NB4 (cell line): ENCODE measurements around the gene TSEN2.

Experiments
- DNase-seq: peaks from one replicate; pipeline ENCODE4 v3.0.0; 2010; ENCODE audit warnings: low read depth
- H3K4me3 ChIP-seq: one replicate; pipeline ENCODE4 v1.5.1; 2011; ENCODE audit warnings: mild to moderate bottlenecking, low read depth, low read length, moderate library complexity
- MYC ChIP-seq: IDR thresholded peaks from 2 replicates; pipeline ENCODE4 v1.6.1; 2011; ENCODE audit warnings: low read depth, low read length
- POLR2A ChIP-seq: IDR thresholded peaks from 2 replicates; pipeline ENCODE4 v1.6.1; 2011; ENCODE audit warnings: mild to moderate bottlenecking; ENCODE audit not compliant: insufficient read length; ENCODE audit errors: extremely low read depth
- TF ChIP-seq, protein P1 (sequence below): IDR thresholded peaks from one replicate; pipeline ENCODE4 v1.5.1; 2012; ENCODE audit warnings: low read depth, low read length
- TF ChIP-seq, protein P2 (sequence below): IDR thresholded peaks from 2 replicates; pipeline ENCODE4 v1.6.1; 2011; ENCODE audit warnings: low read depth, low read length

TSEN2 gene

DNA sequence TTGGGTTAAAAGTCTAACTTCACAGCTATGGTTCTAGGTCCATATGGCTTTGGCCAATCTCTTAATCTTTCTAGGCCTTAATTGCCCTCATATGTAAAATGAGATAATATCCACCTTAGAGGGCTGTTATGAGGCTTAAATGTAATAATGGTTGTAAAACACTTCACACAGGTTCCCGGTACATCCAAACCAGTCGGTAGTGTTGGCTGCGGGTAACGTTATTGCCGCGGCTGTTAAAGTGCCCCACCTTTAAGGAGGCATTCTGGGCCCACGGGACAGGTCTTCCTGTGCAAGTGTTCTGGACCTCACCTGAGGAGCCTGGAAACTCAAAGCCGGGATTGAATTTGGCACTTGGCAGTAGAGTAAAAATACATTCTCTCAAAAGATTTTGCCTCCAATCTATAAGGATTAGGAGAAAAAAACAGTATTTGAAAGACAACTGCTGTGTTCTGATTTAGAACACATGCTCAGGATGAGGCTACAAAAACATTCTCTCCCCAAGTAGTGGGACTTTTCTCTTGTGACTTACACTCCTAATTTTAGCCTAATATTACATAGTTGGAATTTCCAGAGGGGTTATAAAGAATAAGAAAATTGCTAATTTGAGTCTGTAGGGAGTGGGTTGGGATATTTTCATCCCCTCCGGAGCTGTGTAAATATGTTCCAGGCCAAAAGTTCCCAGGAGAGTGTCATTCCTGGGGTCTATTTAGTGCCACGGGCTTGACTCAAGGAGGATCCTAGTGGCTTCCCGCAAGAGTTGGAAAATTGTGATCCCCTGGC lies 44.9 kb upstream of the TSEN2 start:
- no peak for TF ChIP-seq POLR2A
- TF ChIP-seq, protein P1, sequence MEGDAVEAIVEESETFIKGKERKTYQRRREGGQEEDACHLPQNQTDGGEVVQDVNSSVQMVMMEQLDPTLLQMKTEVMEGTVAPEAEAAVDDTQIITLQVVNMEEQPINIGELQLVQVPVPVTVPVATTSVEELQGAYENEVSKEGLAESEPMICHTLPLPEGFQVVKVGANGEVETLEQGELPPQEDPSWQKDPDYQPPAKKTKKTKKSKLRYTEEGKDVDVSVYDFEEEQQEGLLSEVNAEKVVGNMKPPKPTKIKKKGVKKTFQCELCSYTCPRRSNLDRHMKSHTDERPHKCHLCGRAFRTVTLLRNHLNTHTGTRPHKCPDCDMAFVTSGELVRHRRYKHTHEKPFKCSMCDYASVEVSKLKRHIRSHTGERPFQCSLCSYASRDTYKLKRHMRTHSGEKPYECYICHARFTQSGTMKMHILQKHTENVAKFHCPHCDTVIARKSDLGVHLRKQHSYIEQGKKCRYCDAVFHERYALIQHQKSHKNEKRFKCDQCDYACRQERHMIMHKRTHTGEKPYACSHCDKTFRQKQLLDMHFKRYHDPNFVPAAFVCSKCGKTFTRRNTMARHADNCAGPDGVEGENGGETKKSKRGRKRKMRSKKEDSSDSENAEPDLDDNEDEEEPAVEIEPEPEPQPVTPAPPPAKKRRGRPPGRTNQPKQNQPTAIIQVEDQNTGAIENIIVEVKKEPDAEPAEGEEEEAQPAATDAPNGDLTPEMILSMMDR, result no peak
- no peak for TF ChIP-seq MYC
- TF ChIP-seq, protein P2, sequence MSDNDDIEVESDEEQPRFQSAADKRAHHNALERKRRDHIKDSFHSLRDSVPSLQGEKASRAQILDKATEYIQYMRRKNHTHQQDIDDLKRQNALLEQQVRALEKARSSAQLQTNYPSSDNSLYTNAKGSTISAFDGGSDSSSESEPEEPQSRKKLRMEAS, result no peak
- no peak overlapping the region for H3K4me3 ChIP-seq
- DNase-seq, result no peak

DNA sequence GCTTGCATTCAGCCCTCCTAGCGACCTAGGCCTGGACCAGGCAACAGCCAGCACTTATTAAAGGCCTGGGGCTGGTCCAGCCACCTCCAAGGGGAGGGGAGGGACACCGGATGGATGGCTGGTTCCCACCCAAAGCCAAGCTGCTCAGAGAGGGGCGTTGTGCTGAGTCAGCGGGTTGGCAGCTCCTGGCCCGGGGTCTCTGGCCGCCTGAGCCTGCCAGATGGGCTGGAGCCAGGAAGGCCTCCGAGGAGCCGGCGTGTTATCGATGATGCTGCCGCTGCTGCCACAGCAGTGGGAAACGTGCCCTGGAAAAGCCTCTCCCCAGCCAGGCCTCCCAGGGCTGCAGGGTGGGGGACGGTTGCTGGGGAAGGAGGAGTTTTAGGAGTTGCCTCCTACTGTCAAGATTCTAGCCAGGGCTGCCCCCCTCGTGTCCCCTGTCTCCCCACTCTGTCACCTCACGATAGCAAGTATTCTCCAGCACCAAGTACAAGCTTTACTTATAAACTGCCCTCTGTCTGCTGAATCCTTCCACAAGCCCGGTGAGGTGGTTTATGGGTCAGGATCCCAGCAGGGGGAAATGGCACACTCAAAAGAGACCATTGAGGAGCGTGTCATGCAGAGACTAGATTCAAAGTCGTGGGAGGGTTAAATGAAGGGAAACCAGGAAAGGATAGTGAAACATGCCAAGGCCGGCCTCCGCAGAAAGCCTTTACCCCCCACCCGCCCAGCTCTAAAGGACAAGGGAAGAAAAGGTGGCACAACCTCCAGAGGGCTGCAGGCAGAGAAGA lies 43.2 kb upstream of the TSEN2 start:
- TF ChIP-seq POLR2A (no peak), MYC (no peak)
- TF ChIP-seq, protein P2, result no peak
- TF ChIP-seq, protein P1, result no peak
- DNase-seq, result no peak
- H3K4me3 ChIP-seq, result no peak overlapping the region

DNA sequence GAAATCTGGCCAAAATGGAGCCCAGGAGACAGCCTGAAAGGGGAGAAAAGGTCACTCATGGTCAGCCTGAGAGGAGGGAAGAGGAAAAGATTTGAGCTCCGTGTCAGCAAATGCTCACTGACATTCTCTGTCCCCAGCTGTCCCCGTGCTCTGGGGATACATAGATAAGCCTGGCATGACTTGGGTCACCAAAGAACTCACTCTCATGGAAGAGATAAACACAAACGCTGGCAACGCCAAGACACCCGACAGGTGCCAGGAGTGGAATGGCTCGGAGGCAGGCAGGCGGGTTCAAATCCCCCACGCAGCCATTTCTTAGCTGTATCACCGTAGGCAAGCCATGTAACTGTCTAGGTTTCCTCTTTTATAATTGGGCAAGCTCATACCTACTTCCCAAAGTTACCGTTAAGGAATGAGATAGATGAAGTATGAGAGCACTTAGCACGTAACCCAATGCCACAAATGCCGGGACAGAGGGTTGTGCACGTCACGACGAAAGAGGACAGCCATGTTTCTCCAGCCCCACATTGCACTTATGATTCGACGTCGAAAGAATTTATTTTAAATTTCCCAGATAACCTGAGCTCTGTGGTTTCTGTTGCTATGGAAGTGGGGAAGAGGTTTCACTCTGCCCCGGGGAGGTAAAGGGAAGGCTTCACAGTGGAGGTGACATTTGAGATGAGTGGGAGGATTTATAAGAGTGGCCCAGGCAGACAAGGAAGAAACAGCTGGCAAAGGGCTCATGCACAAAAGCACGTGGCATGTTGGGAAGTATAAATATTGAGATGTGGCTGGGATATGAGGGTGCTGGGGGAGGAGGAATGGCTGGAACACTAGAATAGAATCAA lies 41.4 kb upstream of the TSEN2 start:
- H3K4me3 ChIP-seq, result no peak overlapping the region
- DNase-seq, result no peak
- TF ChIP-seq, protein P2, result no peak
- TF ChIP-seq MYC (no peak), POLR2A (no peak)
- TF ChIP-seq, protein P1, result no peak

DNA sequence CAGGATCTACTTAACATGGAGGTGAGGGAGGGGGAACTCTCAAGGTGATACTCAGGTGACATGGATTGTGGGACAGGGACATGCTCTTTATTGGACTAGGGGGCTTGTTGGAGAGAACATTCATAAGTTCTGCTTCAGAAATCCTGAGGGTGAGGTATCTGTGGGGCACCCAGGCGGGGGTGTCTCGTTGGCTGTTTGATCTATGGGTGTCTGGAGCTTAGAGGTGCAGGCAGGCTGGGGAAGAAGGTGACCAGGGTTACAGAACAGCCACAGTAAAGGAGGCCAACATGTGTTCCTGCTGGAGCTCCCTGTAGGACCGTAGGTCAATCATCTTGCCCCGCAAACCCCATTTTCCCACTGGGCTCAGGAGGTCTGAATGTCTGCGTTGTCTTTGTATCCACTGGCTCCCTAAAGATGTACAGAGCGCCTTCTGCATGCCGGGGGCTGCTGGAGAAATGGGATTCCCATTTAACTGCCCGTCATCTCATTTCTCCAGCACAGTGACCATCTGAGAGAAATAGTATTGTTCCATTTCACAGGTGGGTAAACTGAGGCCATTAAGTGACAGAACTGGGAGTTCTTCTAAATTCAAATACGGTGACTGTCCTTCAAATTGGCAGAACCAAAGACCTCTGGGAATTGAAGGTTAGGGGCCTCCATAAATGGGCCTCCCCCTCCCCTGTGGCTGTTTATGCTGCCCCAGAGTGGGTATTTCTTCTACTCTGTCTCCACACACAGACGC lies 40.3 kb upstream of the TSEN2 start:
- TF ChIP-seq, protein P1, result no peak
- TF ChIP-seq, protein P2, result no peak
- TF ChIP-seq MYC (no peak), POLR2A (no peak)
- DNase-seq, result no peak
- no peak overlapping the region for H3K4me3 ChIP-seq
